Coronary artery (tissue), 2 donors: ENCODE data around the gene DMBX1.

Source experiments
- DNase-seq: peaks from one replicate; pipeline ENCODE4 v3.0.0-alpha.2; 2017; ENCODE audit warnings: low spot score
- H3K27ac ChIP-seq, 2 donors: fragments of 200-600 bp; sonication (generic); one replicate each; pipeline ENCODE4 v1.5.1; 2016 to 2019
- H3K4me3 ChIP-seq: fragments of 200-600 bp; sonication (generic); 2 replicates; pipeline ENCODE4 v1.5.1; 2016; ENCODE audit warnings: mild to moderate bottlenecking, moderate library complexity
- CTCF ChIP-seq: fragments of 200-600 bp; sonication (generic); IDR thresholded peaks from one replicate; pipeline ENCODE4 v1.5.1; 2019; ENCODE audit warnings: antibody characterized with exemption

DMBX1 gene

GRCh38 chr1:46520063-46520911, 30.7 kb downstream of the DMBX1 start:
- no peak overlapping the region for H3K27ac ChIP-seq
- no peak overlapping the region for H3K4me3 ChIP-seq
- DNase-seq, result no peak
- no peak for TF ChIP-seq CTCF

GRCh38 chr1:46521414-46521813, 31.8 kb downstream of the DMBX1 start:
- DNase-seq, result no peak
- TF ChIP-seq CTCF, result no peak
- no peak overlapping the region for H3K27ac ChIP-seq
- no peak overlapping the region for H3K4me3 ChIP-seq

- TF ChIP-seq CTCF, result no peak
- Histone ChIP-seq H3K27ac (no peak overlapping the region), H3K4me3 (no peak overlapping the region)
- DNase-seq, result no peak
These were observed 32.7 kb downstream of the DMBX1 start for GRCh38 chr1:46522184-46522968.

- DNase-seq, result no peak
- H3K4me3 ChIP-seq, result no peak overlapping the region
- TF ChIP-seq CTCF, result no peak
- no peak overlapping the region for H3K27ac ChIP-seq
These were observed 33.3 kb downstream of the DMBX1 start for GRCh38 chr1:46522969-46523320.

GRCh38 chr1:46523496-46524353, 34.1 kb downstream of the DMBX1 start:
- TF ChIP-seq CTCF, result no peak
- no peak for DNase-seq

GRCh38 chr1:46524843-46525242, 35.2 kb downstream of the DMBX1 start:
- DNase-seq, result no peak
- H3K27ac ChIP-seq, result no peak overlapping the region
- no peak overlapping the region for H3K4me3 ChIP-seq
- no peak for TF ChIP-seq CTCF

More at GRCh38 chr1:46523496-46524353, 34.1 kb downstream of the DMBX1 start:
- no peak overlapping the region for H3K27ac ChIP-seq
- no peak overlapping the region for H3K4me3 ChIP-seq
